Esophagus muscularis mucosa (tissue), 4 donors: ENCODE data around the gene TIMM29. TPM values are rescaled to one million over a fixed set of nuclear protein-coding genes. Genes with fewer than 3 reads are reported as not detected.

Experiments
- DNase-seq: peaks from one replicate; pipeline ENCODE4 v3.0.0-alpha.2; 2017; ENCODE audit errors: extremely low spot score
- H3K27ac ChIP-seq, 4 donors: fragments of 200-600 bp; sonication (generic); replicated peaks in 1 of 4; 1 replicate in 3 of 4; 2 replicates in 1 of 4; pipeline ENCODE4 v1.5.1; 2016 to 2019; ENCODE audit warnings: mild to moderate bottlenecking in 1 of 4
- H3K27me3 ChIP-seq, 4 donors: fragments of 200-600 bp; sonication (generic); one replicate each; pipeline versions ENCODE4 v1.5.1 to v1.6.0; 2016 to 2019
- H3K36me3 ChIP-seq, 4 donors: fragments of 200-600 bp; sonication (generic); one replicate each; pipeline ENCODE4 v1.5.1; 2016 to 2019
- H3K4me1 ChIP-seq, 4 donors: fragments of 200-600 bp; sonication (generic); one replicate each; pipeline ENCODE4 v1.5.1; 2016 to 2019
- H3K4me3 ChIP-seq, 4 donors: fragments of 200-600 bp; sonication (generic); 1 replicate in 2 of 4; 2 replicates in 2 of 4; pipeline ENCODE4 v1.5.1; 2016 to 2019; ENCODE audit warnings: mild to moderate bottlenecking in 4 of 4, moderate library complexity in 1 of 4
- H3K9me3 ChIP-seq, 4 donors: fragments of 200-600 bp; sonication (generic); 1 replicate in 3 of 4; 2 replicates in 1 of 4; pipeline ENCODE4 v1.5.1; 2016 to 2019
- EP300 ChIP-seq: sonication (generic); formaldehyde crosslinking; IDR thresholded peaks from one replicate; pipeline ENCODE4 v1.6.1; 2017; ENCODE audit warnings: antibody characterized with exemption
- POLR2A ChIP-seq: fragments of 450-650 bp; IDR thresholded peaks from one replicate; pipeline ENCODE4 v1.6.1; 2017; ENCODE audit warnings: antibody characterized with exemption, moderate library complexity, mild to moderate bottlenecking, low read depth
- POLR2AphosphoS5 ChIP-seq, 2 donors: sonication (generic); formaldehyde crosslinking; IDR thresholded peaks; one replicate each; pipeline ENCODE4 v1.6.1; 2017; ENCODE audit warnings: antibody characterized with exemption in 2 of 2
- WGBS: methylation state at CpG from one replicate; pipeline ENCODE4 v1.1.5; 2018; 5-methylcytosine and 5-hydroxymethylcytosine counted together
- intact Hi-C: fragments of 100-400 bp; cut with DNase I; formaldehyde crosslinking; loops from one replicate; pipeline ENCODE4 v1.15.1; 2023
- total RNA-seq, 4 donors: library from RNA; depleted of rRNA; stranded (reverse); fragments of >200 nt; gene quantifications; one replicate each; pipeline versions ENCODE4 v1.1.0 to v1.2.1, GENCODE V29; 2016
- TF ChIP-seq, protein P1 (sequence below), 3 experiments: fragments of 200-600 bp in 2 of 3; fragments of 450-650 bp in 1 of 3; sonication (generic) in 2 of 3; IDR thresholded peaks; one replicate each; pipeline ENCODE4 v1.5.1; 2017 to 2019; ENCODE audit warnings: antibody characterized with exemption in 3 of 3, mild to moderate bottlenecking in 2 of 3, moderate library complexity in 1 of 3

Gene TIMM29
- total RNA-seq, 4 donors from 2014 or later = 32.6 to 58.7 (median 45.9) TPM

DNA sequence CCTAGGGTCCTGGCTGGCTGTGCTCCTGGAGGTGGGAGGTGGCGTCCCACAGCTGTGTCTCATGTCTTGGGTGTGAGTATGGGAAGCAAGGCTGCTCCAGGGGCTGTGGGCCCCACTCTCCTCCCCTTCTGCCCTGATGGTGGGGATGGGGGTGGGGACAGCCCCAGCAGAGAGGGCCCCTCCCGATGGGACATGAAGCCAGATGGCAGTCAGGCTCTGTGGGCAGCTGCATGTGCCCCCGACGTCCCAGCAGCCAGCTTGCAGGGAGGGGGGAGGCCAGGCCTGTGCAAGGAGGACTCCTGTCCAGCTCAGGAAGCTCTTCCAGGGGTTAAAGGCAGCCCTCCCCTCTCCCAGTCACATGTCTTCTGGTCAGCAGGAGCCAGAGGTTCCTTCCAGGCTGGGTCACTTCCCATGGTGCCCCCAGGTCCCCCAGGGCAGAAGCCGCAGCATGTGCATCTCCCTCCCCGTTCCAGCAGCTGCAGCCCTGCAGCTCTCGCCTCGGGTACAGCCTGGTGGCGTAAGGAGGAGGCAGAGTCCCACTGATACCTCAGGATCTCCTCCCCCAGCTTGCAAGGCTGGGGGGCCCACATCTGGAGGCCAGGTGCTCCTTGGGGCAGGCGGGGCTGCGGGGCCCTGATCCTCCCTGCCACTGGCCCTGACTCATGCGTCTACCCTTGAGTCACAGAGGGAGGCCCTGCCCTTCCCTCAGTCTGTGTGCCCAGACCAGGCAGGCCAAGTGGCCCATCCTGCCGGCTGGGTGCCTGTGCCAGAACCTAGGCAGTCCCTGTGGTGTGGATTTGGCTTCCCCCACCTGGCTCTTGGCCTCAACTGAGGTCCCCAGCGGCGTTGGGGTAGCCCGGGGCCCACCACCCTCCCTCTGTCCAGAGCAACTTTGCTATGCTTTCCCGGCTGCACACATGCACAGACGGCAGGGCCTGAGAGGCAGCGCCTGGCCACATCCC, 13.2 kb upstream of the TIMM29 start:
- Histone ChIP-seq H3K4me3 (no peak overlapping the region), H3K4me1 (no peaks in the 10 kb centered on the region), H3K36me3 (peaks cover 23 to 97% (median 90%) of the 10 kb centered on the region in 4 donors), H3K27ac (no peak overlapping the region), H3K27me3 (no peaks in the 10 kb centered on the region), H3K9me3 (no peaks in the 10 kb centered on the region)
- TF ChIP-seq POLR2A = no peak
- no peak for TF ChIP-seq EP300
- TF ChIP-seq, protein P1, sequence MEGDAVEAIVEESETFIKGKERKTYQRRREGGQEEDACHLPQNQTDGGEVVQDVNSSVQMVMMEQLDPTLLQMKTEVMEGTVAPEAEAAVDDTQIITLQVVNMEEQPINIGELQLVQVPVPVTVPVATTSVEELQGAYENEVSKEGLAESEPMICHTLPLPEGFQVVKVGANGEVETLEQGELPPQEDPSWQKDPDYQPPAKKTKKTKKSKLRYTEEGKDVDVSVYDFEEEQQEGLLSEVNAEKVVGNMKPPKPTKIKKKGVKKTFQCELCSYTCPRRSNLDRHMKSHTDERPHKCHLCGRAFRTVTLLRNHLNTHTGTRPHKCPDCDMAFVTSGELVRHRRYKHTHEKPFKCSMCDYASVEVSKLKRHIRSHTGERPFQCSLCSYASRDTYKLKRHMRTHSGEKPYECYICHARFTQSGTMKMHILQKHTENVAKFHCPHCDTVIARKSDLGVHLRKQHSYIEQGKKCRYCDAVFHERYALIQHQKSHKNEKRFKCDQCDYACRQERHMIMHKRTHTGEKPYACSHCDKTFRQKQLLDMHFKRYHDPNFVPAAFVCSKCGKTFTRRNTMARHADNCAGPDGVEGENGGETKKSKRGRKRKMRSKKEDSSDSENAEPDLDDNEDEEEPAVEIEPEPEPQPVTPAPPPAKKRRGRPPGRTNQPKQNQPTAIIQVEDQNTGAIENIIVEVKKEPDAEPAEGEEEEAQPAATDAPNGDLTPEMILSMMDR (IDR thresholded peaks at IDR 0.05) = no peak
- TF ChIP-seq POLR2AphosphoS5 (IDR thresholded peaks at IDR 0.05) = no peak
- intact Hi-C loops = no loop called here
- 79% methylated on average over 8 of the region's 19 CpGs for WGBS
- no peak for DNase-seq

DNA sequence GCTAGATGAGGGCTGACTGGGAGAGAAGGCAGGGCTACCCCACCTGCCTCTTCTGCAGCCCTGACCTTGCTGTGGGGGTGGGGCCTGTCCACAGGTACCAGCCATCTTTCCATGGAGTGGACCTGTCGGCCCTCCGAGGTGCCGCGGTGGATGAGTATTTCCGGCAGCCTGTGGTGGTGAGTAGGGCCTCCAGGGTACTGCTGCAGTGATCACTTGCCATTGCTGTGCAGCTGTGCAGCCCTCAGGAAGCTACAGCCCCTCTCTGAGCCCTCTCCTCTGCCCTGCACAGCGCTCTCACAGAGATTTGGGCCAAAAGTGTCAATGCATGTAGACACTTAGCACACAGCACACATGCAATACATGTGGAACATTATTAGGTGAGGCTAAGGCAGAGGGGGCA, 12.0 kb upstream of the TIMM29 start:
- 83% methylated on average over 2 of the region's 6 CpGs for WGBS
- Histone ChIP-seq H3K9me3 (no peaks in the 10 kb centered on the region), H3K4me3 (no peak overlapping the region), H3K4me1 (no peaks in the 10 kb centered on the region), H3K27ac (no peak overlapping the region), H3K27me3 (no peaks in the 10 kb centered on the region), H3K36me3 (peaks cover 28 to 97% (median 89%) of the 10 kb centered on the region in 4 donors)
- intact Hi-C loops = no loop called here
- DNase-seq = no peak
- TF ChIP-seq, protein P1 (IDR thresholded peaks at IDR 0.05) = no peak
- TF ChIP-seq POLR2A (no peak), EP300 (no peak), POLR2AphosphoS5 (IDR thresholded peaks at IDR 0.05) (no peak)

- intact Hi-C loops = no loop called here
- H3K36me3 ChIP-seq = peaks cover 31 to 97% (median 90%) of the 10 kb centered on the region in 4 donors
- no peak for TF ChIP-seq POLR2A
- H3K9me3 ChIP-seq = no peaks in the 10 kb centered on the region
- H3K4me3 ChIP-seq = no peak overlapping the region
- H3K27ac ChIP-seq = no peak overlapping the region
- 94% methylated on average over 11 of the region's 11 CpGs for WGBS
- no peaks in the 10 kb centered on the region for H3K27me3 ChIP-seq
- no peaks in the 10 kb centered on the region for H3K4me1 ChIP-seq
- DNase-seq = no peak
Measured at GRCh38 chr19:10918359-10918758, 10.3 kb upstream of the TIMM29 start.

DNA sequence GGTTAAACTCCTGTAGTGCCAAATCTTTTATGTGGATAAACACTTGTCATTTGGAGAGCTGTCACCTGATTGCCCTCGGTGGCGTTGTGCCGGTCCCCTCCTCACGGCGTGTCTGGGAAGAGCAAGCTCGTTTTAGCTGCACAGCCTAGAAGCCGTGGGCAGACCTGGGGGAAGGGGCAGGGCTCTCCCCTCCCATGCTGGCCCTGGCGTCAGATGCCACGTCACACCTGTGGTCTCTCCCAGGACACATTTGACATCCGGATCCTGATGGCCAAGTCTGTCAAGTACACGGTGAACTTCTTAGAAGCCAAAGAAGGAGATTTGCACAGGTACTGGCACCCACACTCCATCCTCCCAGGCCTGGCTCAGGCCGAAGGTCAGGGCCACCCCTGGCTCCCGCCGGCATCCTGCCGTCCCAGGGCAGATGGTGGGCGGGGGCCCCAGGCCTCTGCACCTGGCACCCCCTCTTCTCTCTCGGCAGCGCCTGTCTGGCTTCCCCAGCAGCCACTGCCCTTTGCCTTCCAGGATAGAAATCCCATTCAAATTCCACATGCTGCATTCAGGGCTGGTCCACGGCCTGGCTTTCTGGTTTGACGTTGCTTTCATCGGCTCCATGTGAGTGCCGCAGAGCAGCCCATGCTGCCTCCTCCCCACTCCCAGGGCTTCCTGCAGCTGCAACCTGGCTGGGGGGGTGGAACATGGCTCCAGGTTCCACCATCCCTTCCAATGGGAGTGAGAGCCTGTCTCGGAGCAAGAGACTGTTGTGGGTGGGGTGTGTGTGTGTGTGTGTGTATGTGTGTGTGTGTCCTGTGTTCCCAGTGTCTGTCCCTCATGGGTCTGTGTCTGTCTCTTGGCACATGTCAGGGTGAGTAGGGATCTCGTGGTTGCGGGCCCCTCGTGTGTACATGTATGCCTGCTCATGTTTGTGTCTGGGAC, 9.0 kb upstream of the TIMM29 start:
- Histone ChIP-seq H3K27me3 (no peaks in the 10 kb centered on the region), H3K4me3 (no peak overlapping the region), H3K27ac (no peak overlapping the region), H3K36me3 (peaks cover 30 to 97% (median 91%) of the 10 kb centered on the region in 4 donors), H3K4me1 (no peaks in the 10 kb centered on the region), H3K9me3 (no peaks in the 10 kb centered on the region)
- intact Hi-C loops = loop anchor here (5.0 kb wide), 1 partner anchor 37 kb away; no protein-coding TSS in a partner anchor
- TF ChIP-seq, protein P1 (IDR thresholded peaks at IDR 0.05) = no peak
- TF ChIP-seq EP300 (no peak), POLR2A (no peak), POLR2AphosphoS5 (IDR thresholded peaks at IDR 0.05) (no peak)
- WGBS = 77% methylated on average over 25 of the region's 26 CpGs
- no peak for DNase-seq
